Chondrocyte (in vitro differentiated cells): ENCODE results near the gene MYLK. TPM values are rescaled to one million over a fixed set of nuclear protein-coding genes. Genes with fewer than 3 reads are reported as not detected.

ENCODE experiments used
- DNase-seq: peaks from one replicate; pipeline ENCODE4 v3.0.0; 2021; ENCODE audit warnings: mixed read lengths, low spot score
- H3K27ac Mint-ChIP-seq: one replicate; pipeline ENCODE4 v1.8.0; 2021; ENCODE audit warnings: mild to moderate bottlenecking, moderate library complexity, mixed read lengths; ENCODE audit not compliant: unreplicated experiment
- H3K27me3 Mint-ChIP-seq: 2 replicates; pipeline ENCODE4 v1.8.0; 2021; ENCODE audit warnings: low read depth, mixed read lengths
- H3K36me3 Mint-ChIP-seq: 2 replicates; pipeline ENCODE4 v1.8.0; 2021; ENCODE audit warnings: low read depth, mixed read lengths
- H3K4me1 Mint-ChIP-seq: 2 replicates; pipeline ENCODE4 v1.8.0; 2021; ENCODE audit warnings: low read depth, mild to moderate bottlenecking, mixed read lengths
- H3K4me3 Mint-ChIP-seq: one replicate; pipeline ENCODE4 v1.8.0; 2021; ENCODE audit warnings: mild to moderate bottlenecking, moderate library complexity, mixed read lengths; ENCODE audit not compliant: unreplicated experiment
- H3K9me3 Mint-ChIP-seq: 2 replicates; pipeline ENCODE4 v1.8.0; 2021; ENCODE audit warnings: low read depth, mixed read lengths
- CTCF ChIP-seq: fragments of 200-600 bp; sonication (generic); IDR thresholded peaks from 2 replicates; pipeline ENCODE4 v1.5.0; 2021; ENCODE audit warnings: antibody characterized with exemption, mild to moderate bottlenecking, moderate library complexity
- total RNA-seq: library from RNA; stranded (reverse); gene quantifications from 3 replicates; pipeline ENCODE4 v1.2.1, GENCODE V29; 2021

The MYLK gene
- total RNA-seq, 1 donor from 2014 or later: 405 TPM

DNA sequence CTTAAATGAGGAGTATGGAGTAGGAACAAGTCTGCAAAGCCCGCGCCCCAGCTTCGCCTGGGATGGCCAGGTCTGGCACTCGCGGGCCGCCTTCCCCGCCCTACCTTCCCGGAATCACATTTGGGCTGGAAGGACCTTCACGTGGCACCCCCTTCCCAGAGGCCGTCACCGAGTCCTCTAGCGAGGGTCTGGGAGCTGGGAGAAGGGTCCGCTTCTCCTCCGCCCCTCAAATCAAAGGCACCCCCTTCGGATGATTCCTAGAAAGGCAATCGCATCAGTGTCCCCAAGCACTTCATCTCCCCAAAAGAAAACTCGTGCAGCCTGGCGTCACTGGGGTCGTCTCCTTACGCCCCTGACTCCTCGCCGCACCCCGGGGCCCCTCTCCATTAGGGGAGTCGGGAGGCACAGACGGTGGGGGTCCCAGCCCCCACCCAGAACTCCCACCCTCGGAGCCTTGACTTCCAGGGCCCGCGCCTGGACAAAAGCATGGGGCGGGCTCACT lies 380 bp downstream of the MYLK start:
- Mint-ChIP-seq H3K27me3 (no peaks in the 10 kb centered on the region), H3K4me3 (peak overlapping the region; percentile 74), H3K36me3 (no peaks in the 10 kb centered on the region), H3K9me3 (peaks cover 2% of the 10 kb centered on the region), H3K27ac (no peak overlapping the region), H3K4me1 (peaks cover 25% of the 10 kb centered on the region)
- no peak for DNase-seq
- peak; percentile 6 for TF ChIP-seq CTCF

DNA sequence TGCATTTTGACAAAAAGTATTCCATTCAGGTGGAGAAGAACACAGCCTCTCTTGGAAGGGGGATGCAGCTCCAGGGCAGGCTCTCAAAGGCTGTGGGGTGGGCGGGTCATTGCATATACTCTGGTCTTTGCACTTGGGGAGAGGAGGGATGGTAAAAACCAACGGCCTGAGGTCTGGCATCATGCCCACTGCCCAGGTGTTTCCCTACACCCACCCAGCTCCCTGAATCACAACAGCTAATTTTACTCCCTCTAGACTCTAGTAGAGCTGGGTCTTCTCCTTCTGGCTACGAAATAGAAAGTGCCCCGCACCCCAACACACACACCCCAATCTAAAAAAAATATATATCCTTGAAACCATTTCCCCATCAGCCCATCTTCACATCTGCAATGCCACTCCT lies 1.0 kb downstream of the MYLK start:
- Mint-ChIP-seq H3K36me3 (no peaks in the 10 kb centered on the region), H3K4me1 (peaks cover 25% of the 10 kb centered on the region), H3K27me3 (no peaks in the 10 kb centered on the region), H3K4me3 (peak overlapping the region; percentile 74), H3K27ac (peak overlapping the region; percentile 57), H3K9me3 (peaks cover 2% of the 10 kb centered on the region)
- DNase-seq: no peak
- no peak for TF ChIP-seq CTCF

DNA sequence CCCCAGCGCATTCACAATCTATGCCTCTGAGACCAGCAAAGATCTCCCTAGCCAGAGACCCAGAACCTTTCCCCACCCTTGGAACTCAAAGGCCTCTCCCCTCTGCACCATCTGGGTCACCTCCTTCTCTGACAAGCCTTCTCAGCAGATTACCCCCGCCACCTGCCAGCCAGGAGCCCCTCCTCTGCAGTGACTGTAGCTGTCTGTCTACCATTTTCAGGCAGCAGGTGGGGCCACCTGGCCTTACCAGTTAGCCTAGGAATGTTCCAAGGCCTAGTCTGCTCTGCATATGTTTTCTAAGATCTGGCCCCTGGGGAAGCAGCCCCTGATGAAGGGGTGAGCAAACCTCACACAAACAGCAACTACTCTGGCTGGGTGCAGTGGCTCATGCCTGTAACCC lies 2.4 kb downstream of the MYLK start:
- no peaks in the 10 kb centered on the region for H3K9me3 Mint-ChIP-seq
- H3K36me3 Mint-ChIP-seq: no peaks in the 10 kb centered on the region
- no peak overlapping the region for H3K4me3 Mint-ChIP-seq
- no peak overlapping the region for H3K27ac Mint-ChIP-seq
- no peak for DNase-seq
- H3K27me3 Mint-ChIP-seq: no peaks in the 10 kb centered on the region
- peaks cover 25% of the 10 kb centered on the region for H3K4me1 Mint-ChIP-seq
- no peak for TF ChIP-seq CTCF

- Mint-ChIP-seq H3K4me1 (peaks cover 25% of the 10 kb centered on the region), H3K4me3 (no peak overlapping the region), H3K27ac (no peak overlapping the region), H3K27me3 (no peaks in the 10 kb centered on the region), H3K9me3 (no peaks in the 10 kb centered on the region), H3K36me3 (no peaks in the 10 kb centered on the region)
- no peak for DNase-seq
- TF ChIP-seq CTCF: peak; percentile 75
Observed at GRCh38 chr3:123880998-123881561, 3.1 kb downstream of the MYLK start.

- H3K27ac Mint-ChIP-seq: no peak overlapping the region
Observed at GRCh38 chr3:123878807-123879206, 5.3 kb downstream of the MYLK start.

More at GRCh38 chr3:123878807-123879206, 5.3 kb downstream of the MYLK start:
- no peak for DNase-seq
- Mint-ChIP-seq H3K4me3 (no peak overlapping the region), H3K4me1 (peaks cover 19% of the 10 kb centered on the region), H3K27me3 (no peaks in the 10 kb centered on the region), H3K9me3 (peaks cover 6% of the 10 kb centered on the region), H3K36me3 (peaks cover 5% of the 10 kb centered on the region)
- TF ChIP-seq CTCF: no peak
